ENCODE data around the gene NGFR.

GRCh38 chr17:49501496-49501895, 6.4 kb downstream of the NGFR start:
- TF ChIP-seq CTCF (IDR thresholded peaks at IDR 0.05) (no peak), EZH2 (IDR thresholded peaks at IDR 0.05; ENCODE audit: borderline replicate concordance, insufficient read depth, low read depth, low read length, poor library complexity, severe bottlenecking) (no peak)
